GM10266 (cell line): ENCODE results near the gene RXRG.

Experiments used
- DNase-seq: peaks from one replicate; pipeline ENCODE4 v3.0.0; 2012; ENCODE audit errors: extremely low spot score
- TF ChIP-seq, protein P1 (sequence below): IDR thresholded peaks from 2 replicates; pipeline ENCODE4 v1.5.1; 2012; ENCODE audit warnings: mild to moderate bottlenecking, low read depth; ENCODE audit not compliant: control insufficient read depth, insufficient read depth; ENCODE audit errors: missing control alignments

The RXRG gene

DNA sequence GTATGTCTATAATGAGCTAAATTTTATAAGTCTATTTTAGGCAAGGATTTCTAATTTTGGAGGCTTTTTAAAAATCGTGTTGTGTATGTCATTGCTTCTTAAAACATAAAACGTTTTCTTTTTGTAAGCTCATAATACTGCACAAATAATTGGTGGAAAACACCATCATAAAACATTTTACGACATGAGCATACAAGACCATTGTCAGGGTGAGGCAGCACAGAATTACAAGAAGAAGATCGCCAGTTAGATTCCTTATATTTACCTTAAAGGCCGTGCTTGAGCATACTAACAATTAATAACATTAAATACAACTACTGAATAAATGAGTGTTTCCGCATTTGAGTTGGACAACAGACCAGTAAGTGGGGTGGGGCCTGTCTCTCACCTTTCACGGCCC, 69.3 kb downstream of the RXRG start:
- DNase-seq, result no peak
- TF ChIP-seq, protein P1, sequence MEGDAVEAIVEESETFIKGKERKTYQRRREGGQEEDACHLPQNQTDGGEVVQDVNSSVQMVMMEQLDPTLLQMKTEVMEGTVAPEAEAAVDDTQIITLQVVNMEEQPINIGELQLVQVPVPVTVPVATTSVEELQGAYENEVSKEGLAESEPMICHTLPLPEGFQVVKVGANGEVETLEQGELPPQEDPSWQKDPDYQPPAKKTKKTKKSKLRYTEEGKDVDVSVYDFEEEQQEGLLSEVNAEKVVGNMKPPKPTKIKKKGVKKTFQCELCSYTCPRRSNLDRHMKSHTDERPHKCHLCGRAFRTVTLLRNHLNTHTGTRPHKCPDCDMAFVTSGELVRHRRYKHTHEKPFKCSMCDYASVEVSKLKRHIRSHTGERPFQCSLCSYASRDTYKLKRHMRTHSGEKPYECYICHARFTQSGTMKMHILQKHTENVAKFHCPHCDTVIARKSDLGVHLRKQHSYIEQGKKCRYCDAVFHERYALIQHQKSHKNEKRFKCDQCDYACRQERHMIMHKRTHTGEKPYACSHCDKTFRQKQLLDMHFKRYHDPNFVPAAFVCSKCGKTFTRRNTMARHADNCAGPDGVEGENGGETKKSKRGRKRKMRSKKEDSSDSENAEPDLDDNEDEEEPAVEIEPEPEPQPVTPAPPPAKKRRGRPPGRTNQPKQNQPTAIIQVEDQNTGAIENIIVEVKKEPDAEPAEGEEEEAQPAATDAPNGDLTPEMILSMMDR, result no peak

DNA sequence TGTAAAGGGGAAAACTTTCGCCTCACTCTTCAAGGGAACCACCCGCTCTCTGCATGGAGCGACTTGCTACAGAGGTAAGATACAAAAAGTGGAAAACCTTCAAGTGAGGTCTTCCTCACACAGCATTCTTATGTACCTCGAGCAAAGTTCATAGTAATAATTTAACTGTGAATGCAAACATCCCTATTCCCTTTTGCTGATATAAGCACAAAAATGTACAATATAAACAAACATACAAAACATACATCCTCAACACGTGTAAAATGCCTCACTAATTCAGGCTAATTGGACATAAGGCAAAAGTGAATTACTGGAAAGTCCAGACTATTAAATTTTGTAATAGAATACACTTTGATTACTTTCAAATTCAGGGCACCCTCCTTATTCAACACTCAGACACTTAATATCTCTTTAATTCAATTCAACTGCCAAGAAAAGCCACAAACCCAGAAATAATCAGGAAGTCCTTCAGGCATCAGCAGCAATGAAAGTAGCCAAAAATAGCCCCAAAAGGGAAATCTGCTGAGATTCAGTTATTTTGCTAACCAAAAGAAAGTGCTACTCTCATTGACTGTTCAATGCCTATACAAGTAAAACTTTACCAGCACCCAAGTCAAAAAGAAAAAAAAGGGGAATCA, 73.2 kb downstream of the RXRG start:
- TF ChIP-seq, protein P1, result no peak
- DNase-seq, result no peak

DNA sequence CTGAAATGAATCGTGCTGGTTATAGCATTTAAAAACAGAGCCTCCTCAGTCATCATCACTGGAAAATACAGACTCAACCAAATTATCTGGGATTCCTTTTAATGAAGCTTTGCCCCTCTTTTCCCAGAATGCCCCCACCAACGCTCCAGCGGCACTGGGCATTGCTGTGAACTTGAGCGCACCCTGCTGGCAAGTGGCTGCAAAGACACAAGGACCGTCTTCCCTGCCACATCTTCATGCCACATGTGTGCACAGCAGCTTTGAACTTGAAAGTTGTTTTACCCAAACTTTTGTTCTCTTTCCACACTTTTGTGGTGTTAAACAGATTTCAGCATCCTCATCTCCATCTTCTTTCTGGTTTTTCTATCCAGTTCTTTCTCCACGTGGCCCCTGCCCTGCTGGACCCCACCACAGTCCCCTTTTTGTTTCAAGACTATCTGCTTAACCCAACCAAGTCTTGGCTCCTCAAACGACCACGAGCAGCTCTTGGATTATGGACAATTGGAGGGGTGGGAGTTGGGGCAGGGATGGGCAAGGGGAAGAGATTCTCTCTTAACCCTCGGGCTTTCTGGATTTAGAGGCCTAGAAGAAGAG, 75.6 kb downstream of the RXRG start:
- TF ChIP-seq, protein P1, result peak; percentile 94
- peak; percentile 72 for DNase-seq

DNA sequence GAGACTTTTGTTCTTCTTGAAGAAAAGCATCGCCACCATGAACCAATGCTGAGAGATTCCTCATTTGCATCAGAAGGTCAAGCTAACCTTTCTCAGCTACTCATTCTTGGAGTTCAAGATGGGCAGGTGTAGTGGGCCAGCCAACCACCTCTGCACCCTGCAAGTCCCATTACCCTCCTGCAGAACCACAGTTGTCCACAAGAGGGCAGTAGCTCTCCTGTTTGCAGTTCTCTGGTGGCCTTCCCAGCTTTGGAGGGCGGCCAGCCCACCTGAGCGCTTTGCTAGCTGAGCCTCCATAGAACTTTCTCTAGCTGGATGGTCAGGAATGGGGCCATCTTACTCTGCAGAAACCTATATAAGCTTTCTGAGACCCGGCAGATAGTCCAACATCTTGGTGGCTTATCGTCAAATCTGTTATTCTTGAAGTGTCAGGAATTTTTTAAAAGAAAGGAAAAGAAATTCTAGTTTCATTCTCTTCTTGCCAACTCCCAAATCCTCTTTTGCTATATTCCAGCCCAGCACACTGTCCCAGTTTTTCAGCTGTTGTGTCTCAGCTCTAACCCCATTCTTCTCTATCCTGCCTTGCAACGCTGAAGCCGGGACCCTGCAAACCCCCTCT, 77.4 kb downstream of the RXRG start:
- TF ChIP-seq, protein P1, result peak; percentile 95
- DNase-seq, result peak; percentile 81

DNA sequence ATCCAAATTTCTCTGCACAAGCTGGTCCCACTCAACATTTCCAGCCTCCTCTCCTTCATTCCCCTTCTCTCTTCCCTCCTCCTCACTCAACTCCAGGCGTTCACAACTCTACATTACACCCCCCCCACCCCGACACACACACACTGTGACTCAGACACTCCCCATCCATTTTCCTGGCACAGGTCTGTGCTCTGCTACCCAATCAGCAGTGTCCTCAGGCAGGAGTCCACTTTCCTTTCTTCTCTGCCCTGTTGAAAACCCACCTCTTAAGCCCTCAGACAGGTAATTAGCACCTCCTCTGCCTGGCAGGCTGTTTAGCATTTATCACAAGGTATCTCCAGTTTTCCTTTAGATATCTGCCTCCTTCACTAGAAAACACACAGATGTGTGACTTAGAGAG, 79.6 kb downstream of the RXRG start:
- TF ChIP-seq, protein P1, result no peak
- DNase-seq, result no peak

DNA sequence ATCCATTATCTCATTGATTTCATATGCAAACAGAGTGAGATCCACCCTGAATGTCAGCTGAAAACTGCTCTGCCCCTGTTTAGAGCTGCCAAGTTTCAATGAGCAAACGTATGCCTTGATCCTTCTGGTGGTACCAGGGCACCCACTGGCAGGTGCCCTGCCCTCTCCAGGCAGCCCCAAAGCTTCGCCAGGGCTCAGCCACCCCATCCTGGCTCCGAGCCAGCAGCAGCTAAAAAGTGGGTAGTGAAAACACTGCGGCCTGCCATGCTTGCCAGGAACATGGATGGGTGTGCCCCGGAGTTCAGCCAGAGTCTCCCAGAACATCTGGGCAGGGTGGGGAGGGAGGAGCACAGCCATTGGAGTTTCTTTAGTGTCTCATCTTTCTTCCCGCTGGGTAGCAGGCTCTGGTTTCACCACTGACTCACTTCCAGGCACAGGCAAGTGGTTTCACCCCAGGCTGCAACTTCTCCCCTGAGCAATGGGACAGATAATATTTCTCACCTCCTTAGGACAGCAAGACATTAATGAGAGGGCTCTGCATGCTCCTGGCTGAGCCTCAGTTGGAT, 80.3 kb downstream of the RXRG start:
- TF ChIP-seq, protein P1, result no peak
- no peak for DNase-seq

DNA sequence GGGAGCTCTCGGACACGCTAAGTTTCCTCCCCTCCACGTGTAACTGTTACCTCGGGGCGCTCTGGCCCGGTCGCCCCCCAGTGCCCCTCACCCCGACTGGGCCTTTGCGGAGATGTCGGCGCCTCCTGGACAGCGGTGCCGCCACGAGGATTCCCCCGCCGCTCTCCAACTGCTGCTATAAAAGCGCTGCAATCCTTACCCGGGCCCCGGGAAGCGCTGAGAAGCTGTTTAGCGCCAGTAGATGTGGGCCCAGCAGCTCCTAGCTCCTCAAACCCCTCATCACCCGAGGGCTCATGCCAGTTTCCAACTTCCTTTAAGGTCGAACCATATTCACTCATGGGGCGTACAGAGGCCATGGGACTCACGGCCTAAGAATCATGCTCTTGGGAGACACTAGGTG, 88.0 kb downstream of the RXRG start:
- TF ChIP-seq, protein P1, result no peak
- no peak for DNase-seq
